GM19438 (cell line): ENCODE measurements around the gene UGT1A6.
"Not testable (repeated sequence)": the region's sequence is repeated elsewhere in the genome, so short reads cannot be mapped to it uniquely, and the experiment has no call there.

Experiments used
- ATAC-seq: cut with Tn5 transposase; IDR thresholded peaks from one replicate; pipeline ENCODE4 v1.9.1; 2021; ENCODE audit warnings: low read depth; ENCODE audit not compliant: unreplicated experiment

The UGT1A6 gene

DNA sequence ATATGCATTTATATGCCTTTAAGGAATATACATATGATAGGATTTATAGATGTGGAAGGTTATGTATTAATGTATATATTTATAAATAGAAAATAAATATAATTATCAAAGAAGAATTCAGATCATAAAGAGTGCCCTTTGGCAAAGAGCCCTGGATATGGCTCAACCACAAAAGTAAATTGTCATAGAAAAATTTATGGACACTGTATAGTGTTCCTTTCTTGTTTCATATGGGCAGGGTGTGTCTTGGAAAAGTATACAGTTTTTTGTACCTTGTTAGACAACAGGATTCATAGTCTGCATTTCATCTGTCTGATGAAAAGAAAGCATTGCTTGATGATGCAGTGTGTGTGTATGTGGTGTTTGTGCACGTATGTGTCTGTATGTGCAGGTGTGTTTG lies 8.1 kb upstream of the UGT1A6 start:
- ATAC-seq, result no peak

- ATAC-seq, result no peak
Measured at GRCh38 chr2:233686928-233687327, 5.8 kb upstream of the UGT1A6 start.

GRCh38 chr2:233688341-233688740 lies 4.3 kb upstream of the UGT1A6 start:
- ATAC-seq, result no peak

DNA sequence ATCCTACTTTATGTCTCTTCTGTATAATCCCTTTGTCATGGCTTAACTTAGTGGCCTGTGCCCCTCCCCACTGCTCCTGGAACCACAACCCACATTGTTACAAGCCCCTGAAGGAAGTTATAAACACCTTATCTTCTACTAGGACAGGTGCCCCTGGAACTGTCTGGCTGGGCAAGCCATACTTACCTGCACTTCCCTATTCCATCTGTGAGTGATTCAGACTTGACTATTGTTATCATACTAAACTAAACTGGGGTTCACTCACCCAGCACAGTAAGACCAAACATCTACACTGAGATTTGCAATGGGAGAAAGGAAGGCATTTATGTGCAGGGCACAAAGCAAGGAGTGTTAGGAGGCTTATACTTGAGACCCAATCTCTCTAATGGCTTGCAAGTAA lies 3.7 kb upstream of the UGT1A6 start:
- no peak for ATAC-seq

DNA sequence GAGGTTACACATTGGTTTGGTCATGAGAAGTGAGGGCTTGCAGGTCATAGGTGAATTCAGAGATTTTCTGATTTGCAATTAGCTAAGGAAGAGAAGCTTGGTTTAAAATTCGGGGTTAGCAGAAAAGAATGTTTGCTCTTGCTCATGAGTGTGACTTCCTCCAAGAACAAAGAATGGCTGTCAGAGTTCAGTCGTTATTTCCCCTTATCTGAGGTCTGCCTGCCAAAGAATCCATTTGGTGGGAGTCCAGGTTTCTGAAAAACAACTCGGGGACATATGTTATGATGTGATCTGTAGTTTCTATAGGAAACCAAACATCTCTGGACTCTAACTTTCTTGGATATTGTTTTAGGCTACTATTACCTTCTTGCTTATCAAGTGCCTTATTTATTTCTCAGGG lies 3.2 kb upstream of the UGT1A6 start:
- no peak for ATAC-seq

- no peak for ATAC-seq
Measured at GRCh38 chr2:233690444-233690843, 2.2 kb upstream of the UGT1A6 start.

DNA sequence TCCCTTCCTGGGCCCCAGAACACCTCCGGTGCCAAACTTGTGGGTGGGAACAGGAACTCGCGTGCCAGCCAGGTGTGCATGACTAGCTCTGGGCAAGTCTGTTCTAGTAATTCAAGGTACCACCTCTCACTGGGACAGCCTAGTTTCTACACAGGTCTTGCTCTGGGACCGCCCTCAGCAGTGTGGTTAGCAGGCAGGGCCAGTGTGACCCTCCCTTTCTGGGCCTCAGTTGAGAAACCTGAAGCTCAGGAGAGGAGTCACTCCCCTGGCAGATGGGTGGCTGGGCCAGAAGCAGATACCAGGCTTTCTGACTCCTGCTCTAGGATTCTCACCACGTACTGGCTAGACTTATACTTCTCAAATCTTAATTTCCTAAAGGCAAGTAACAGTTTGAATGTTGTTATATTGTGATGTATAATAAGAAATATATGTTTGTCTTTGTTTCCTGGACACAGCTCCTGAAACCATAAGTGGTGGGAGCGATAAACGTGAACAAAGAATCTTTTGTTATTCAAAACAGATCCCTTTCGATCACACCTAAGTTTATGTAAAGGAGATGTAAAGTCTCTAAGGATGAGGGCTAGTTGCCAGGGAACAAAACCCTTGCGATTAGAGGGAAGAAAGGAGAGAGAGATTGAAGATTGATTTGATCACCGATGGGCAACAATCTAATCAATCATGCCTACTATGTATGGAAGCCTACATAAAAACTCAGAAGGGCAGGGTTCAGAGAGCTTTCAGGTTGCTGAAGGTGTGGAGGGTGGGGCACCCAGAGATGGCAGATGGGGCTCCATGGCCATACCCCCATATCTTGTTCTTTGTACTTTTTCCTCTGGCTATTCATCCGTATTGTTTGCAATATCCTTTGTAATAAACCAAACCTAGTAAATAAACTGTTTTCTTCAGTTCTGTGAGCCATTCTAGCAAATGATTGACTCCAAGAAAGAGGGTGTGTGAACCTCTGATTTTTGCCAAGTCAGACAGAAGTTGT lies 952 bp upstream of the UGT1A6 start:
- no peak for ATAC-seq

GRCh38 chr2:233693963-233694362 lies 1.3 kb downstream of the UGT1A6 start:
- no peak for ATAC-seq

- no peak for ATAC-seq
Measured at GRCh38 chr2:233698740-233699139, 6.0 kb downstream of the UGT1A6 start.

DNA sequence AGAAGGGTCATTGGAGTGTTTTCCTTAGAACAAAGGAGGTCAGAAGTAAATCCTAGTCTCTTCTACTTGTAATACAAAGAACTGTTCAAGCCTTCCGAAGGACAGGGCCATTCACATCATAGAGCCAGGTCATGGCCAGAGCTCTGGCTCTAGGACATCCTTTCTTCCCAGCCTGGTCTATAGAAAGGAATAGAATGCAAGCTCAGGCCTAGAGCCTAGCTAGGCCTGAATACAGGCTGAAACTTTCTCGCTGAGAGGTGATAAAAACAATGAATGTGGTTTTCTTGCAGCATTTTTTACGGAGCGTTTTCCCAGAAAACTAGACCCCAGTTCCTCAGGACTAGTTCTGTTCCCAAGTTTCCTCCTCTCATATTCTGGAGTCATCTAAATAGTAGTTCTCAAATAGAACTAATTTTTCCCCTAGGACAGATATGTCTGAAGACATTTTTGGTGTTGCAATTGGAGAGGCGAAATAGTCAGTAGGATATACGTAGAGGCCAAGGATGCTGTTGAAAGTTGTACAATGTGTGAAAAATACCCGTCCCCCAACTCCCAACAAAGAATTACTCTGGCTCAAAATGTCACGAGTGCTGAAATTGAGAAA lies 6.8 kb downstream of the UGT1A6 start:
- no peak for ATAC-seq

GRCh38 chr2:233700028-233700635 lies 7.4 kb downstream of the UGT1A6 start:
- no peak for ATAC-seq

DNA sequence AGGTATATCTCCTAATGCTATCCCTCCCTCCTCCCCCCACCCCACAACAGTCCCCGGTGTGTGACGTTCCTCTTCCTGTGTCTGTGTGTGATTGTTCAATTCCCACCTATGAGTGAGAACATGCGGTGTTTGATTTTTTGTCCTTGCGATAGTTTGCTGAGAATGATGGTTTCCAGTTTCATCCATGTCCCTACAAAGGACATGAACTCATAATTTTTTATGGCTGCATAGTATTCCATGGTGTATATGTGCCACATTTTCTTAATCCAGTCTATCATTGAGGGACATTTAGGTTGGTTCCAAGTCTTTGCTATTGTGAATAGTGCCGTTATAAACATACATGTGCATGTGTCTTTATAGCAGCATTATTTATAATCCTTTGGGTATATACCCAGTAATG lies 8.2 kb downstream of the UGT1A6 start:
- ATAC-seq, result not testable (repeated sequence)

GRCh38 chr2:233702238-233702637 lies 9.5 kb downstream of the UGT1A6 start:
- no peak for ATAC-seq

DNA sequence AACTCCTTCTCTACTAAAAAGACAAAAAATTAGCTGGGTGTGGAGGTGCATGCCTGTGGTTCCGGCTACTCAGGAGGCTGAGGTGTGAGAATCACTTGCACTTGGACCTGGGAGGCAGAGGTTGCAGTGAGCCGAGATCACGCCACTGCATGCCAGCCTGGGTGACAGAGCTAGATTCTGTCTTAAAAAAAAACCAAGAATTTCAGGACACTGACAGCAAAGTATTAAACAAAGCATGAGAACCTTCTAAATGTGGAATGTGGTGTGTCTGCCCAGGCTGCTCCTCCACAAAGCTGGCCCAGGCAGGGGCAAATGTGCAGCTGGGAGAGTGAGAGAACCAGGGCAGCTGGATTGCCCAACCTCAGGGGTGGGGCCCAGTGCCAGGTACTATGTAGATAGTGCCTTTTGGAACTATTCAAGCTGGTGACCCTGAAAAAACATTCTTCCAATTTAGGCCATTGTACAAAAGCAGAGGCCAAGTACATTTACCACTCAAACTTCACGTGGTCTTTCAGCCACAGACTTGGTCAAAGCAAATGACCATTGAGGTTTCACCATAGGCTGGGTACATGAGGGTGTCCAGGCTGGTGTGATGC lies 13.3 kb downstream of the UGT1A6 start:
- no peak for ATAC-seq

- no peak for ATAC-seq
Measured at GRCh38 chr2:233706720-233707119, 14.0 kb downstream of the UGT1A6 start.

- ATAC-seq, result no peak
Measured at GRCh38 chr2:233707940-233708644, 15.4 kb downstream of the UGT1A6 start.

DNA sequence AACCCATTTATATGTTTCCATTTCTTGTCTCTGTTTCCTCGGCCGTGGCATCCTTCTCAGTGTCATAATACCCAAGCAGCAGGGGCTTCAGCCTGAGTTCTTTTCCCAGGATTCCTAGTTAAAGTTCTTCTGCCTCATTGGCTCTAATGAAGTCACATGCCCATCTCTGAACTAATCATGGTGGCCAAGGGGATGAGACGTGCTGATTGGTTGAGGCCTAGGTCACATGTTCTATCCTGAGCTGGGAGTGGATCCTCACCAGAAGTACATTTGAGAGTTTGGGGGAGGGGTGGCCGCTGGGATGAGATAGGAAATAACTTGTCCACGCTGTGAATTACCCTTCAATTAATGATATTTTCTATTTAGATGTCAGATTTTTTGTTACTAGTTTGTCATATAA lies 16.3 kb downstream of the UGT1A6 start:
- no peak for ATAC-seq

GRCh38 chr2:233711312-233712008 lies 18.8 kb downstream of the UGT1A6 start:
- ATAC-seq, result no peak

- ATAC-seq, result no peak
Measured at GRCh38 chr2:233712611-233713261, 20.0 kb downstream of the UGT1A6 start, which contains the start of gene UGT1A5. TSS of gene UGT1A5 (plus strand) at chr2:233712907. CDS start at chr2:233712992, 85 bp downstream.
